HepG2 (cell line): ENCODE data around the gene HMGB3. TPM values are rescaled to one million over a fixed set of nuclear protein-coding genes. Genes with fewer than 3 reads are reported as not detected.

Experiments
- ATAC-seq: fragments of 200-7000 bp; cut with Tn5 transposase; 3 replicates; pipeline ENCODE4 v1.9.1; 2020; ENCODE audit warnings: mild to moderate bottlenecking, moderate library complexity
- BruUV-seq: library from RNA; stranded (reverse); fragments of 400-500 nt; replicated peaks from 2 replicates; lab custom pipeline; 2021; lab: Mats Ljungman, UMichigan
- CTCF ChIA-PET: fragments of 300-600 bp; formaldehyde crosslinking; extraction: SDS; loops from one replicate; lab custom pipeline; 2021; ENCODE audit warnings: low total read pairs, inconsistent platforms, low intra/inter-chr PET ratio; lab: Yijun Ruan, JAX
- POLR2A ChIA-PET: fragments of 350-600 bp; sonication (Branson Sonifier 250); formaldehyde crosslinking; loops from one replicate; lab custom pipeline; 2020; ENCODE audit warnings: antibody characterized with exemption, inconsistent platforms; lab: Yijun Ruan, JAX
- DNase-seq: peaks from one replicate; pipeline ENCODE4 v3.0.0-alpha.2; 2015; ENCODE audit warnings: low spot score
- FAIRE-seq: peaks from 3 replicates; lab custom pipeline; 2011; peaks lifted over from hg19 to GRCh38; lab: Jason Lieb, UNC
- H2AFZ ChIP-seq: one replicate; pipeline ENCODE4 v1.6.1; 2011; ENCODE audit warnings: low read length, inconsistent platforms
- H3K27ac ChIP-seq: fragments of 300-600 bp; 3 replicates; pipeline ENCODE4 v1.8.0; 2011; ENCODE audit warnings: mixed run types, mild to moderate bottlenecking, mixed read lengths, low read length, inconsistent platforms; ENCODE audit not compliant: insufficient read depth; ENCODE audit errors: extremely low read length
- H3K27me3 ChIP-seq, 2 experiments: fragments of 200-600 bp in 1 of 2; 2 replicates in 1 of 2; 3 replicates in 1 of 2; pipeline versions ENCODE4 v1.6.0 to v1.8.0; 2011; ENCODE audit warnings: low read length in 2 of 2, mild to moderate bottlenecking in 2 of 2, moderate library complexity in 2 of 2, inconsistent platforms in 1 of 2; ENCODE audit not compliant: insufficient read depth in 2 of 2, control insufficient read depth in 1 of 2
- H3K36me3 ChIP-seq, 2 experiments: fragments of 200-600 bp in 1 of 2; replicated peaks in 1 of 2; 2 replicates in 1 of 2; 3 replicates in 1 of 2; pipeline versions ENCODE4 v1.5.1 to v1.8.0; 2011; ENCODE audit warnings: low read length in 2 of 2, inconsistent platforms in 1 of 2; ENCODE audit not compliant: insufficient read depth in 2 of 2, control insufficient read depth in 1 of 2
- H3K4me1 ChIP-seq: 2 replicates; pipeline ENCODE4 v1.5.1; 2012; ENCODE audit warnings: low read length, inconsistent platforms; ENCODE audit not compliant: insufficient read depth
- H3K4me2 ChIP-seq: 2 replicates; pipeline ENCODE4 v1.6.0; 2011; ENCODE audit warnings: low read depth, low read length, inconsistent platforms
- H3K4me3 ChIP-seq, 3 experiments: fragments of 200-600 bp in 1 of 3; sonication (generic), shearing (Covaris generic) in 1 of 3; replicated peaks in 1 of 3; 2 replicates each; pipeline ENCODE4 v1.5.1; 2011 to 2016; ENCODE audit warnings: low read length in 3 of 3, inconsistent platforms in 2 of 3, low read depth in 2 of 3, mild to moderate bottlenecking in 2 of 3, control low read depth in 1 of 3, mixed read lengths in 1 of 3; ENCODE audit not compliant: insufficient read depth in 1 of 3
- H3K79me2 ChIP-seq: one replicate; pipeline ENCODE4 v1.6.1; 2011; ENCODE audit warnings: low read length, inconsistent platforms; ENCODE audit not compliant: insufficient read depth
- H3K9ac ChIP-seq: 2 replicates; pipeline ENCODE4 v1.6.0; 2011; ENCODE audit warnings: mild to moderate bottlenecking, low read depth, low read length, inconsistent platforms; ENCODE audit not compliant: insufficient read depth
- H3K9me3 ChIP-seq: 2 replicates; pipeline ENCODE4 v1.5.1; 2012; ENCODE audit warnings: mild to moderate bottlenecking, low read length
- H4K20me1 ChIP-seq: 2 replicates; pipeline ENCODE4 v1.6.0; 2011; ENCODE audit warnings: inconsistent platforms, mild to moderate bottlenecking, low read length, moderate library complexity; ENCODE audit not compliant: insufficient read depth
- BCL6 ChIP-seq: IDR thresholded peaks from 2 replicates; pipeline ENCODE4 v1.6.1; 2016; ENCODE audit warnings: missing genetic modification reagents, missing compliant biosample characterization
- MEIS1 ChIP-seq: sonication (generic); formaldehyde crosslinking; IDR thresholded peaks from 2 replicates; pipeline ENCODE4 v1.9.0; 2021; ENCODE audit warnings: mild to moderate bottlenecking, missing genetic modification reagents, moderate library complexity, borderline replicate concordance
- MTA3 ChIP-seq: sonication (generic); formaldehyde crosslinking; IDR thresholded peaks from 2 replicates; pipeline ENCODE4 v1.4.0; 2020; ENCODE audit warnings: missing genetic modification reagents
- NFAT5 ChIP-seq: sonication (generic); formaldehyde crosslinking; IDR thresholded peaks from 2 replicates; pipeline ENCODE4 v1.4.0; 2020; ENCODE audit warnings: missing genetic modification reagents
- NFIB ChIP-seq: sonication (generic); formaldehyde crosslinking; IDR thresholded peaks from 2 replicates; pipeline ENCODE4 v1.9.0; 2021; ENCODE audit warnings: missing genetic modification reagents, mild to moderate bottlenecking, borderline replicate concordance
- TFAP4 ChIP-seq: sonication (generic); IDR thresholded peaks from 2 replicates; pipeline ENCODE4 v1.6.1; 2016; ENCODE audit warnings: low read depth, borderline replicate concordance
- ZBTB1 ChIP-seq: sonication (generic); formaldehyde crosslinking; IDR thresholded peaks from 2 replicates; pipeline ENCODE4 v1.4.0; 2020; ENCODE audit warnings: missing genetic modification reagents, borderline replicate concordance
- ZBTB33 ChIP-seq: sonication (generic); formaldehyde crosslinking; IDR thresholded peaks from 2 replicates; pipeline ENCODE4 v1.4.0; 2020; ENCODE audit warnings: missing genetic modification reagents
- ZFP62 ChIP-seq: sonication (generic); formaldehyde crosslinking; IDR thresholded peaks from 2 replicates; pipeline ENCODE4 v1.4.0; 2020; ENCODE audit warnings: missing genetic modification reagents
- ZNF512B ChIP-seq: sonication (generic); formaldehyde crosslinking; IDR thresholded peaks from 2 replicates; pipeline ENCODE4 v1.5.1; 2020; ENCODE audit warnings: missing genetic modification reagents, mild to moderate bottlenecking, borderline replicate concordance
- ZNF549 ChIP-seq: sonication (generic); formaldehyde crosslinking; IDR thresholded peaks from 2 replicates; pipeline ENCODE4 v1.5.0; 2020; ENCODE audit warnings: missing genetic modification reagents
- ZNF652 ChIP-seq: IDR thresholded peaks from 2 replicates; pipeline ENCODE4 v1.6.1; 2016; ENCODE audit warnings: low read depth, borderline replicate concordance
- ZNF709 ChIP-seq: sonication (generic); formaldehyde crosslinking; IDR thresholded peaks from 2 replicates; pipeline ENCODE4 v1.5.0; 2020; ENCODE audit warnings: mild to moderate bottlenecking, missing genetic modification reagents
- WGBS: methylation state at CpG from one replicate; pipeline ENCODE4 v1.1.6; 2017; ENCODE audit warnings: low lambda C conversion rate; 5-methylcytosine and 5-hydroxymethylcytosine counted together
- in situ Hi-C: cut with HindIII; loops from 2 replicates; pipeline ENCODE4 v1.10.0; 2017; ENCODE audit warnings: low pct_unique_long_range_greater_than_20kb; ENCODE audit not compliant: extremely low pct_ligation_motif_present
- intact Hi-C: fragments of 100-400 bp; cut with micrococcal nuclease; formaldehyde crosslinking; loops from one replicate; pipeline ENCODE4 v1.10.0; 2022; ENCODE audit not compliant: unreplicated experiment
- polyA plus RNA-seq, 8 experiments: library from polyadenylated mRNA; depleted of rRNA in 3 of 8; stranded (reverse) in 7 of 8; unstranded in 1 of 8; fragments of >200 nt; fragmentation: Illumina TruSeq in 4 of 8; extraction: Trizol in 4 of 8; gene quantifications; 2 replicates each; pipeline versions ENCODE4 v1.2.1 to v1.2.3, GENCODE V29; 2011 to 2016; ENCODE audit warnings: low read depth in 4 of 8, missing spikeins in 1 of 8, mixed read lengths in 1 of 8; ENCODE audit not compliant: insufficient read depth in 1 of 8
- total RNA-seq, 5 experiments: library from RNA; depleted of rRNA; stranded (reverse); fragments of >200 nt; fragmentation: Illumina TruSeq; extraction: Trizol; gene quantifications; 2 replicates each; pipeline ENCODE4 v1.2.3, GENCODE V29; 2016; ENCODE audit warnings: low read depth in 1 of 5

Gene HMGB3
- total and polyA plus RNA-seq, 2 of the 13 experiments (the other 11 are each of a cell fraction or from before 2014, with no cell fraction given): 8.5 to 87.1 TPM

GRCh38 chrX:150968862-150969720 lies 14.0 kb upstream of the HMGB3 start:
- H3K27ac ChIP-seq: no peak overlapping the region
- no peak overlapping the region for H3K9ac ChIP-seq
- H4K20me1 ChIP-seq: no peaks in the 10 kb centered on the region
- no peak for DNase-seq
- H3K4me2 ChIP-seq: no peak overlapping the region
- BruUV-seq: no TSS peak
- H3K9me3 ChIP-seq: no peaks in the 10 kb centered on the region
- peaks cover 22% of the 10 kb centered on the region for H3K4me1 ChIP-seq
- 48% methylated on average over 12 of the region's 17 CpGs for WGBS
- in situ Hi-C loops (no loop called here), intact Hi-C loops (no loop called here)
- ChIA-PET POLR2A (no interaction called here), CTCF (no interaction called here)
- no peak for FAIRE-seq
- no peaks in the 10 kb centered on the region for H3K79me2 ChIP-seq
- ATAC-seq: no peak
- no peak overlapping the region for H2AFZ ChIP-seq
- H3K4me3 ChIP-seq: no peak overlapping the region
- peaks cover 0 to 5% of the 10 kb centered on the region in 2 experiments; a peak in 2 of 5 replicates for H3K27me3 ChIP-seq
- no peaks in the 10 kb centered on the region for H3K36me3 ChIP-seq
- TF ChIP-seq NFIB (CRISPR knock-in tag) (no peak), ZBTB33 (no peak), BCL6 (CRISPR knock-in tag) (no peak), MTA3 (CRISPR knock-in tag) (no peak), NFAT5 (CRISPR knock-in tag) (no peak), ZNF652 (CRISPR knock-in tag) (no peak), ZNF512B (no peak), TFAP4 (no peak), ZNF549 (CRISPR knock-in tag) (no peak), MEIS1 (CRISPR knock-in tag) (no peak), ZBTB1 (CRISPR knock-in tag) (no peak), ZFP62 (CRISPR knock-in tag) (no peak), ZNF709 (CRISPR knock-in tag) (no peak)
